ENCODE data around the gene C19orf38.

- no peak for TF ChIP-seq CTCF (IDR thresholded peaks at IDR 0.05)
- no peak for TF ChIP-seq ZFX (IDR thresholded peaks at IDR 0.05; ENCODE audit: borderline replicate concordance)
These were observed 35.3 kb upstream of the C19orf38 start for GRCh38 chr19:10812902-10813404.
